ENCODE results near the gene GALNT5.
"Not testable (repeated sequence)": the region's sequence is repeated elsewhere in the genome, so short reads cannot be mapped to it uniquely, and the experiment has no call there.

Gene GALNT5

DNA sequence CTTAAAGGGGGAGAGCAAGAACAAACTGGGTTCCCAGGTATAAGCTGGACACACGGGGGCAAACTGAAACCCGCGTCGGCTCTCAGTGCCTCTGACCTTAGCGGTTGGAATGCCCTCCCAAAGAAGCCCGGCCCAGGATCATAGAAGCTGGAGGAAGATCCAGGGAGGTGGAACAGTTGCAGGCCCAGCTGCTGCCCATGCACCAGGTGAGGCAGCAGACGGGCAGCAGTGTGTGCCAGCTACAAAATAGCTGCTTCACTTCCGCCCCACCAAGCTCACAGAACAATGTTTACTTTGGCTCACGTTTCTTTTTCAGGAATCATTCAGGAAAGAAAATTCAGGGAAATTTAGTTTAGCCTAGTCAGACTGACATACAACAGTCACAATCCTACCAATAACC lies 72.0 kb downstream of the GALNT5 start:
- DNase-seq = no peak

- no peak for DNase-seq
These were observed 76.0 kb downstream of the GALNT5 start for GRCh38 chr2:157333304-157334047.

DNA sequence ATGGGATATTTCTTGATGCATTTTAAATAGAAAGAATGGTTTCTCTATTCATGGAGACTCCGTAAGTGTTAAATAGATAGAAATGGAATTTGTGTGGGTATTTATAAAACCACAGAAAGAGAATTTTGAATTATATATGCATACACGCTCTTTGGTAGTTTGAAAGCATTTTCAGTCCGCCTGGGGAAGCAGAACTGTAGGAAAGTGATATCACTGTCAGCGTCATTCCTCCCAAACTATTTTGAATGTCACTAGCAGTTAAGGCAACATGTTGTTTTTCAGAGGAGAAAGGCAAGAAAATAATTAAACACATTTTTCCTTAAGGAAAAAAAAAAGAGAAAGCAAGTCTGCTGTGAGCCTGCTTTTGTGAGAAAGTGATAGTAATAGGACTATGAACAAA lies 76.8 kb downstream of the GALNT5 start:
- DNase-seq = no peak

DNA sequence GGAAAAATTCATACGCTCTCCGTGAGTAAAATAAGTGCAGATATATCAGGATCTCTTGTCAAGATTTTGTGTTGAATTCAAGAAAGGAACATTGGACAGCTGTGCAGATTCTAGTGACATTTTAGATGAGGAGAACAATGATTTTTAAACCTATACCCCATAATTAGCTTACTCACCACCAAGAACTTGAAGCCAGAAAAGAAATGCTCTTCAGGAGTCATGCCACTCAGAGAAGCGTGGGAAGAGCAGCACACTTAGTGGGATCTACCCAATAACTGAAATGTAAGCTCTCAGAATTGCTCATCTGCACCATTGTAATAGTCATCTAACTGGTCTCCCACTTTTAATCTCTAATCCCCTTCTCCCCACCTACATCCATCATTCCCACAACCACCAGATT lies 77.3 kb downstream of the GALNT5 start:
- DNase-seq = no peak

GRCh38 chr2:157336137-157337010 lies 78.9 kb downstream of the GALNT5 start:
- DNase-seq = peak; percentile 12 to 38

DNA sequence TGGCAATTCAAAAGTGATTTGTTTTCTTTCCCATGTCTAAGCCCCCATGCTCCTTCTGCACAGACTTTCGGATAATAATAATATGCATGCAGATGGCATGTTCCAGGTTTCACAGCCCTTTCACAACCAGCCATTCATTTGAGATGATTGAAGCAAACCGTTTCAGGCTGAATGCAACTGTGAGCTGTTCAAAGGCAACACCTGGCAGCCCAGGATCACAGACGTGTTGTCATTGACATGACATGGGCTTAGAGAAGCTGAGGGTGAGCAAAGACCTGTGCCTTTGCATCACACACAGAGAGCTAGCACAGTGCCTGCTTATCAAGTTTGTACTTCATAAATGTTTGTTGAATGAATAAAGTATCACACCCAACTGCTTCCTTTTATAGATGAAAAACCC lies 80.5 kb downstream of the GALNT5 start:
- DNase-seq = peak in 1 of 2 experiments; percentile 35

- no peak for DNase-seq
These were observed 82.6 kb downstream of the GALNT5 start for GRCh38 chr2:157339965-157340655.

DNA sequence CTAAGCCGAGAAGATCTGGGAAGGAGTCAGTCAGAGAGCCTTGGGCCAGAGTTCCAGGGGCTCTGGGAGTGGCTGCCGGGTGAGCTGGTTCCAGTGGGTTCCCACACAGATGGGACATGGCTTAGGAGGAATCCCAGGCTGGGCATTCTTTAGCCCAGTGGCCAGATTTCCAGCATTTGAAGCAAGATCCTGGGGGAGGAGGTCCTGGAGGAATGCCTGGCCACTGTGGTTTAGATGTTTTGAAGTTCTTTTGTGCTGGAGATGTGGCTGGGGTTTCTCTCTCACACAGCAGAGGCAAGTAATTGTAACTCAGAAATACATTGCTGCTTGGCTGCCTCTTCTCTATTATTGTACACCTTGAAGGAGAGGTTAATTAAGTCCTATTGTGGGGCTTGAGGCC lies 83.9 kb downstream of the GALNT5 start:
- DNase-seq = not testable (repeated sequence)

GRCh38 chr2:157345647-157346389 lies 88.3 kb downstream of the GALNT5 start:
- no peak for DNase-seq

DNA sequence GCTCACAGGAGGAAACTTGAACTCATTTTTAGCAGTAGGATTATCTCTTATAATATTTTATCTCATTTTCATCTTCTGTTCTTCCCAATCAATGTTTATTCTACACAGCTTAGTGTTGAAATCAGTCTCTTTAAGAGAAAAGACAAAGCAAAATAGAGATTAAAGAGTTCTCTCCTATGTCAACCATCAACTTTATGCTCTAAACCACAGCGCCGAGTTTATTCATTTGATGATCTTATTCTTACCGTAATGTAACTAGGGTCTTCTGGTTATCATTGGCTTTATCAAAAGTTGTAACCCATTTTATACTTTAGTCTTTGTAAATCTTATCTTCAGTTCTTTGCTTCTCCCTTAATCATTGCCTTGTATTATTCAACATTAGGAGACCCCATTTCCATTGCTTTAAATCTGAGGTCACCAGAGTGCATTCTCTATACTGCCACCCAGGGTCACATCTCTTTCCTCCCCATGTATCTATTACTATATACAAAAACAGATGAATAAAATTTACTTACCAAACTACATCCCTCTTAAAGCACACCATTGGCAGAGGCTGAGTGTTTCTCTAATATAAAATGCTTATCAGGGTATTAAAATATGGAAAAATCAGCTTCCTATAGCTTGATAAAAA lies 90.9 kb downstream of the GALNT5 start:
- no peak for DNase-seq

GRCh38 chr2:157349949-157350515 lies 92.5 kb downstream of the GALNT5 start:
- no peak for DNase-seq

GRCh38 chr2:157355618-157356017 lies 98.1 kb downstream of the GALNT5 start:
- DNase-seq = no peak

GRCh38 chr2:157359628-157360027 lies 102.1 kb downstream of the GALNT5 start:
- DNase-seq = no peak

GRCh38 chr2:157361526-157361925 lies 104.0 kb downstream of the GALNT5 start:
- no peak for DNase-seq

DNA sequence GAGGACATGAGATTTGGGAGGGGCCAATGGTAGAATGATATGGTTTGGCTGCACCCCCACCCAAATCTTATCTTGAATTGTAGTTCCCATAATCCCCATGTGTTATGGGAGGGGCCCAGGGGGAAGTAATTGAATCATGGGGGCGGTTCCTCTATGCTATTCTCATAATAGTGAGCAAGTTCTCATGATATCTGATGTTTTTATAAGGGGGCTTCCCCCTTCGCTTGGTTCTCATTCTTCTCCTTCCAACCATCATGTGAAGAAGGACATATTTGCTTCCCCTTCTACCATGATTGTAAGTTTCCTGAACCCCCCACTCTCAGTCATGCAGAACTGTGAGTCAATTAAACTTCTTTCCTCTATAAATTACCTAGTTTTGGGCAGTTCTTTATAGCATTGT lies 105.1 kb downstream of the GALNT5 start:
- no peak for DNase-seq

DNA sequence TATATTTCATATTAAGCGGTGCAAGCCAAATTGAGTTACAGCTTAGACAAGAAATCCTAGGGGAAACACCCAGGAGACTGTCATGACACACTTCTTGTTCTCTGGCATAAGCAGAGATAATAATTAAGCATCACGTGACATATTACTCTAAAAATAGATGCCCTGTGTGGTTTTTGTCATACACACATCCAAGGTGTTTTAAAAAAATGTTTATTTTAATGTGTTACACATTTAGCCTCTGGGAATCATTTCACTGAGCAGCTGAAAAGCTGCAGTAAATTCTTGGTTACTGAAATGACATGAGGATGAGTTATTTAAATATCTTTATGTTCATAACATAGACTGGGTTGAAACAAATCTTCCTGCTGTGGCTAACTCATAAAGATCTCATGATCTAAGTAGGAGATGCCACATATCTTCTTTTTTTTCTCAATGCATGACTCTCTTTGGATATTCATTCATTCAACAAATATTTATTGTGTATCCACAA lies 106.2 kb downstream of the GALNT5 start:
- no peak for DNase-seq
